GM19395 (cell line): ENCODE results near the gene TNPO3.

ENCODE experiments used
- ATAC-seq: cut with Tn5 transposase; IDR thresholded peaks from one replicate; pipeline ENCODE4 v1.9.1; 2021; ENCODE audit warnings: mild to moderate bottlenecking, moderate library complexity; ENCODE audit not compliant: unreplicated experiment

The TNPO3 gene

GRCh38 chr7:128940494-128941322, 114.2 kb downstream of the TNPO3 start:
- ATAC-seq: peak; percentile 64

GRCh38 chr7:128939861-128940410, 115.0 kb downstream of the TNPO3 start:
- peak; percentile 35 for ATAC-seq

GRCh38 chr7:128939075-128939860, 115.6 kb downstream of the TNPO3 start:
- ATAC-seq: no peak

- no peak for ATAC-seq
Observed at GRCh38 chr7:128938544-128939074, 116.3 kb downstream of the TNPO3 start.

- ATAC-seq: no peak
Observed at GRCh38 chr7:128937647-128938543, 117.0 kb downstream of the TNPO3 start, which contains the start of gene IRF5. IRF5 (plus strand) TSS chr7:128937927; CDS start chr7:128942082, 4,155 bp downstream.

- no peak for ATAC-seq
Observed at GRCh38 chr7:128937271-128937646, 117.7 kb downstream of the TNPO3 start.

GRCh38 chr7:128936798-128937197, 118.1 kb downstream of the TNPO3 start:
- no peak for ATAC-seq

- ATAC-seq: no peak
Observed at GRCh38 chr7:128935342-128935730, 119.6 kb downstream of the TNPO3 start.

GRCh38 chr7:128934361-128935341, 120.3 kb downstream of the TNPO3 start:
- ATAC-seq: peak; percentile 54

GRCh38 chr7:128933180-128933891, 121.6 kb downstream of the TNPO3 start:
- peak; percentile 37 for ATAC-seq

GRCh38 chr7:128932862-128933179, 122.1 kb downstream of the TNPO3 start:
- ATAC-seq: no peak

GRCh38 chr7:128931965-128932861, 122.7 kb downstream of the TNPO3 start:
- ATAC-seq: no peak

- no peak for ATAC-seq
Observed at GRCh38 chr7:128931190-128931798, 123.6 kb downstream of the TNPO3 start.

- no peak for ATAC-seq
Observed at GRCh38 chr7:128928882-128929788, 125.8 kb downstream of the TNPO3 start.

GRCh38 chr7:128928159-128928813, 126.6 kb downstream of the TNPO3 start:
- ATAC-seq: no peak
